GM19025 (cell line): ENCODE data around the gene NPFF.

Source experiments
- ATAC-seq: cut with Tn5 transposase; IDR thresholded peaks from one replicate; pipeline ENCODE4 v1.9.1; 2021; ENCODE audit warnings: mild to moderate bottlenecking, low read depth, moderate library complexity; ENCODE audit not compliant: unreplicated experiment

The NPFF gene

GRCh38 chr12:53479331-53479730 lies 28.0 kb downstream of the NPFF start:
- no peak for ATAC-seq

- ATAC-seq: no peak
These were observed 28.4 kb downstream of the NPFF start for GRCh38 chr12:53478865-53479264.

- no peak for ATAC-seq
These were observed 30.5 kb downstream of the NPFF start for GRCh38 chr12:53476769-53477209.

- ATAC-seq: no peak
These were observed 32.5 kb downstream of the NPFF start for GRCh38 chr12:53474819-53475218.

- no peak for ATAC-seq
These were observed 33.2 kb downstream of the NPFF start for GRCh38 chr12:53474077-53474476.

- no peak for ATAC-seq
These were observed 35.2 kb downstream of the NPFF start for GRCh38 chr12:53472056-53472582.

GRCh38 chr12:53468282-53468681 lies 39.0 kb downstream of the NPFF start:
- no peak for ATAC-seq

GRCh38 chr12:53467880-53468279 lies 39.4 kb downstream of the NPFF start:
- ATAC-seq: no peak

GRCh38 chr12:53467082-53467481 lies 40.2 kb downstream of the NPFF start:
- ATAC-seq: no peak

- no peak for ATAC-seq
These were observed 40.6 kb downstream of the NPFF start for GRCh38 chr12:53466640-53467039.

GRCh38 chr12:53465679-53466078 lies 41.6 kb downstream of the NPFF start:
- no peak for ATAC-seq

- no peak for ATAC-seq
These were observed 42.4 kb downstream of the NPFF start for GRCh38 chr12:53464685-53465418.

- no peak for ATAC-seq
These were observed 43.3 kb downstream of the NPFF start for GRCh38 chr12:53463802-53464560.

- ATAC-seq: no peak
These were observed 44.3 kb downstream of the NPFF start for GRCh38 chr12:53462935-53463334.

GRCh38 chr12:53461591-53461990 lies 45.7 kb downstream of the NPFF start:
- ATAC-seq: no peak

GRCh38 chr12:53461059-53461458 lies 46.2 kb downstream of the NPFF start:
- no peak for ATAC-seq

- ATAC-seq: no peak
These were observed 48.2 kb downstream of the NPFF start for GRCh38 chr12:53459097-53459496.
